Measurements from ENCODE around the gene AHSA1.

The AHSA1 gene

DNA sequence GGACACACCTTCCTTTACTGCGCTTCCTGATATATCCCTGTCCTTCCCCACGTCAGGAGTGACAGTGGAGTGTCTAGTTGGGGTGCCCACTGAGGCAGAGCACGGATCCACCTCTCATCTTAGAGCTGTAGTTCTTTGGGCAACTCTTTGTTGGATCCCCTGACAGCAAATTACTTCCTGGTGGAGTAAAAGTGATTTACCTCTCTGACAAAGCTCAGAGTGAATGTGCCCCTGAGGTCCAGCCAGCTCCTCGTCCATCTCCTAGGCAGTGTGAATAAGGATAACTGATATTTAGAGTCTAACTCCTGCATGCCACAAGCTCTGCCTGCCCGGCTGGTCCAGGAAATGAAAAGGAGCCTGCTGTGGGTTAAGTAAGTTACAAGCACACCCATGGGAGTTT lies 16.0 kb downstream of the AHSA1 start:
- DNase-seq (ENCODE audit: low read depth, low spot score) = no peak

DNA sequence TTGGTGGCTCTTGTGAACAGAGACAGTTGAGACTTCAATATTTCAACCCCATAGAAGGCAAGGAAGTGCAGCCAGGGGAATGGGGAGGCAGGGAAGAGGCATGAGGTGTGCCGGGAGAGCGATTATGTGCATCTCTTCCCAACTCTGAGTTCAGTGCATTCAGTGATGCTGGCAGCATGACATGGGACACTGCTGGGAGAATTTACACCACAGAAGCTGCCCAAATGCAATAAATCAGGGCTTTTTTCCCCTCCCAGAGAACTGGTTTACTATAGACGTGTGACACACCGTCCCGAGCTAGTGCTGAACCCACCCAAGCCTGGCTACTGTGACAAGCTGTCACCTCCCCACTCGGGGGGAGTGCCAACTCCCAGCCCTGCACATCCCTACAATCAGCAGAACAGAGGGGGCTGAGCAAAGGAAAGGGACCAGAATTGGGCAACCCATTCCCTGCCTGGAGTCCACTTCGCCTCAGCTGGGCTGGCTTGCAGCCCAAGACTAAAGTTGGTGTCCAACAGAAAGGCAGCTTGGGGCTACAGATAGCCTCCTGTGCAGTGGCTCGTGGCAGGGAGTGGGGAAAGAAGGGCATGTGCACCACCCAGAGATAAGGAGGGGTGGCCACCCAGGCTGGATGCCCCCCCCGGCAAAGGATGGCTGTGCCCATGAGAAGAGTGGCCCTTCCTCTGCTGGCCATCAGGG lies 16.7 kb downstream of the AHSA1 start:
- no peak for DNase-seq (ENCODE audit: low read depth, low spot score)

DNA sequence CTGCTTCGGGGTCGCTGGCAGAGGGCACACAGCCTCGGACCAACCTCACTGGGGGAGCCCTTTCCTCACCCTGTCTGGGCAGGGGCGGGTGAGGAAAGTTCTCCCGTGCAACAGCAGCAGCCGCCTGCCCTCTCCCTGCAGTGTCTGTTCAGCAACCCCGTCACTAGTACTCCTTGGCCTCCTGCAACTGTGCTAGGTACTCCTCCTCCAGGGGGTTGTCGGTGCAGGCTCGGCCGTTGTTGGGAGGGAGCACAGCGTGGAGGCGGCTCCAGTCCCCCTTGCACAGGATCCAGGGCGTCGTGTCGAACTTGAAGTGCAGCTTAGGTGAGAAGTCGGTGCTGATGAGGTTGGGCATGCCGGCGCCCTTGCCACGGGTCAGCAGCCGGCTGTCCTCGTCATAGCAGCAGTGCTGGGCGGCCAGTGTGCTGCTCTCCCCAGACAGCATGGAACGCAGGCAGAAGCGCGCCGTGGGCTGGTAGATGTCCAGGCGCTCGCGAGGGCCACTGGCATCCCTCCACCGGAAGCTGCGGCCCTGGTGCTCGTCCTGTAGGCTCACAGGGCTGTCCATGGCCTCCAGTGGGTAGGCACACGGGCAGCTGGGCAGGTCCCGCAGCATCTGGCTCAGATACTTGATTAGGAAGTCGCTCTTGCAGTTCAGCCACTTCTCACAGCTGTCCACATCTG lies 17.7 kb downstream of the AHSA1 start:
- no peak for DNase-seq (ENCODE audit: low read depth, low spot score)

DNA sequence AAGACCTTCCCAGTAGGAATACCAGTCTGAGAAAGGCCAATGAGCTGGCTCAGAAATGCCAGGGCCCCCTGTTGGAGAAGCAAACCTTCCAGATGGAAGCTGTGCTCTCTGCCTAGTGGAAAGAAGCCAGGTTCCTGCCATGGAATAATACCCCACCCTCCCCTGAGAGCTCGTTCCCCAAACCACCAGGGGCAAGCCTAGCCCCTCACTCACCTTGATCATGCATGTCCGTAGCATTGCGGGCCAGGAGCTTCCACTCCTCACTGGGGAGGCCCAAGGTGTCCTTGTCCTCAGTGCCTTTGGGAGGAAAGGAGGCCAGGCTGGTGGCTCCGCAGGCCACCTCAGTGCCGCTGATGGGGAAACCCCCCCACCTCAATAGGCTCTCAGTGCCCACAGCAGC lies 20.1 kb downstream of the AHSA1 start:
- no peak for DNase-seq (ENCODE audit: low read depth, low spot score)

DNA sequence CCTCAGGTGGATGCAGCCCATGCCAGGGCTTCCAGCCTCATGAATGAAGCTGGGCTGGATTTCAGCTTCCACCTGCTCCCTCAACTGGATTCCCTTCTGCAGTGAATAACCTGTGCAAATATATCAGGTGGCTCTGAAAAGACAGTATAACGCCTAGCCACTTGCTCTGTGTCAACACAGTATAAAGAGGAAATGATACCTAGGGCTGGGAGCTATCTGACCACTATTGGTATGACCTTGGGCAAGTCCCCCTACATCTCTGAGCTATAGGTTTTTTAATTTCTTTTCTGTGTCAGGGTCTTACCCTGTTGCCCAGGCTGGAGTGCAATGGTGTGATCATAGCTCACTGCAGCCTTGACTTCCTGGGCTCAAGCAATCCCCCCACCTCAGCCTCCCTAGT lies 20.9 kb downstream of the AHSA1 start:
- no peak for DNase-seq (ENCODE audit: low read depth, low spot score)

DNA sequence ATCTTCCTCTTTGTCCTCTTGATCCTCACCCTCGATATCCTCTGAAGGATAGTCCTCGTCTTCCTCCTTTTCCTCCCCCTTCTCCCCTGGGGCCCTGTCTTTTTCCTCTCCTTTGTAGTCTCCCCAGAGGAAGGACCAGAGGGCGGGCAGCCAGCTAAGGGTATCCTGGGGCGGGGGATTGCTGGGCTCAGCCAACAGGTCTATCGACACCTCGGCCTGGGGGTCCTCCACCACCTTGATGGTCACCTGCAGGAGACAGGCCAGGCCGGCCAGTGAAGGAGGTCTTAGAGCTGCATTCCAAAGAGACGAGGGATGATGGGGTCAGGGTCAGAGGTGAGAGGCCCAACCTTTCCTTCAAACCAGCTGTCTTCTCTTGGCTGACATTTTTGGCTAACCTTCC lies 24.5 kb downstream of the AHSA1 start:
- no peak for DNase-seq (ENCODE audit: low read depth, low spot score)

DNA sequence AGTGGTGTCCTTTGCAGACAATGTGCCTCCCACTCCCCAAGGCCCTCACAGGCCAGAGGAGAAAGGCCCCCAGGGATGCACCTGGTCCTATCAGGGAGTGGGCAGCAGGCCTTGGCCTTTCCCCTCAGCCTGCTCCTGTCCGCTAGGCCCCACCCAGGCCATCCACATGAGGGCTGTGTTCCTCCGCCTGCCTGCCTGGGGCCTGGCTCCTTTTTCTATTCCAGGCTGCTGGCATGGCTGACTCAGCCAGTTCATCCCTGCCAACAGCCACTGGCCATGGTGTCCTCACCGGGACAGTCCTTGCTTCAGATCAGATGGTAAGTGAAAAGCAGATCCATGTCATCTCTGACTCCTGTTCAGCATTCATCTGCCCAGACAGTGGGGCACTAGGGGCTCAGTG lies 27.4 kb downstream of the AHSA1 start:
- no peak for DNase-seq (ENCODE audit: low read depth, low spot score)

DNA sequence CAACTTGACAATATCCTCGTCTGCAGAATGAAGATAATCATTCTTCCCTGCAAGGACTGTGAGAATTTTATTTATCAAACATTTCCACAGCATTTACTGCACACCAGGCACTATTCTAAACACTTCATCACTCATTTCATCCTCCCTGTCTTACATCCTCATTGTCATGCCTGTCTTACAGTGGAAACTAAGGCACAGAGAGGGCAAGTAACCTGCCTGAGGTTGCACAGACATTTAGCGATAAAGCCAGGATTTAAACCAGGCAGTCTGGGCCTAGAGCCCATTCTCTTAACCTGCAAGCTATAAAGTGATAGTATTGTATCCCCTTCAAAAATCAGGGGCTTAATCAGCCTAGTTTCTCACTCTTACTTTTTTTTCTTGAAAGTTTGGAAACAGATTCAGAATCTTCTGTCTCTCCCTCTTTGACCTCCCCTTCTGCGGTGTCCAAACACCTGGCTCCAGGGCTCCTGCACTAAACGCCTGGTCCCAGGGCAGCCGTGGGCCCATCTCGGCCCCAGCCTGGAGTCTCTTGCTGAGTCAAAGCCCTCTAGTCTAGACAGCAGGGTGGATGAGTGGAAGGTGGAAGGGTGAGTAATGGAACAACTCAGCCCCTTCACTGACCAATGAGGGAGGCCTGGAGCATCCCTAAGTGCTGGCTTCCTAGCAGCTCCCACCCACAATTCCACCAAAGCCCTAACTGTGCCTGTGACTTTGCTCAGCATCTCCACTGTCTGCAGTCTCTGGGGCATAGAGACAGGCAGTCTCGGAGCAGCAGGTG lies 28.2 kb downstream of the AHSA1 start:
- DNase-seq (ENCODE audit: low read depth, low spot score) = no peak

DNA sequence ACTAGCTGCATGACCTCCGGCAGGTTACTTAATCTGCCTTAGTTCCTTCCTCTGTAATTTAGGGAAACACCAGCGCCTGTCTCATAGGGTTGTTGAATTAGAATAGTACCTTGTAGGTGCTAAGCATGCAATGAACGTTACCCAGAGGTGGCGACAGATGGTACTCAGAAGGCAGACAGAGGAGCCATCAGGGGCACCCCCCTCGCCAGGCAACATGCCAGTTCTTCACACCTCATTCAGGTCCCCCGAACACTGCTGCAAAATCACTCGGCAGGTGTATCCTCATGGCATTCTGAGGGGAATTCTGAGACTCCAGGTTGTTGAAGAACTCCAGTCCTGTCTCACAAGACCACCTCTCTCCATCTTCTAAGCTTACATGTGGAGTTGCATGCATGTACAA lies 30.7 kb downstream of the AHSA1 start:
- DNase-seq (ENCODE audit: low read depth, low spot score) = no peak

DNA sequence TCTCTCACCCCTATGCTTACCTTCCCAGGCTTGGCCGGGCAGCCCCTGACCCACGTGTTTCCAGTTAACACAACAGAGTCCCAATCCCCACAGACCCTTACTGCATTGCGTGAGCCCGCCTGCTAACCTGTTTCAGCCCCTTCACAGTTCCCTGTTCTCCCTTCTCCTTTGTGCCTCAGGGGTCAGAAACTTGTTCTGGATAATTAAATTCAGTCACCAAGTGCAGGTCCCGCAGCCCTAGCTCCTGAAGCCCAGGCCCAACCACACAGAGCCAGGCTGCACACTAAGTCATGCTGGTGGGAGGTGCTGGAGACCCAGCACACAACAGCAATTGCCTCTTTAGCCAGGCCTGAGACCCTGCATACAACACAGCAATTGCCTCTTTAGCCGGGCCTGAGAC lies 31.1 kb downstream of the AHSA1 start:
- DNase-seq (ENCODE audit: low read depth, low spot score) = no peak

DNA sequence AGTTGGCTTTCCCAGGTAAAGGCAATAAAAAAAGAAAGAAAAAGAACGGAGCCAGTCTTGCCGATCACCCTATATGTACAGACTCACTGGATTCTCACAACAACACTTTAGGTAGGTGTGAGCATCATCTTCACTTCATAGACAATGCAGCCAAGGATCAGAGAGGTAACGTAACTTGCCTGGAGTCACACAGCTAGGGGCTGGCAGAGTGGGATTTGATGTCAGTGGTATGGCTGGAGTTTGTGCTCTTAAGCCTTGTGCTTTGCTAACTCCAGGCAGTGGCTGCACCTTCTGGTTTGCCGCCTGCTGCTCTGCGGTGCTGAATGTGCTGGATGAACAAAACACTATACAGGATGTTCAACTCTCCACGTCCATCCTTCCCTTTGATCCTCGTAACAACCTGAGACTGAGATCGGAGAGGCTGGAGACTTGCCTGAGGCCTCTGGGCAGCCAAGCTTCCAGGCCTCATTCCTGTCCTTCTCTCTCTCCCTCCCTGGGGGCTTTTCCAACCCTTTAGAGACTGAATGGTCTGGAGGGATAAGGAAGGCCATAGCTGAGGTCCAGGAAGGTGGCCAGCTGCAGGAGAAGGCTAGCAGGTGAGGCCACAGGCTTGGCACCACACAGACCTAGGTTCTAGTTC lies 32.6 kb downstream of the AHSA1 start:
- no peak for DNase-seq (ENCODE audit: low read depth, low spot score)

DNA sequence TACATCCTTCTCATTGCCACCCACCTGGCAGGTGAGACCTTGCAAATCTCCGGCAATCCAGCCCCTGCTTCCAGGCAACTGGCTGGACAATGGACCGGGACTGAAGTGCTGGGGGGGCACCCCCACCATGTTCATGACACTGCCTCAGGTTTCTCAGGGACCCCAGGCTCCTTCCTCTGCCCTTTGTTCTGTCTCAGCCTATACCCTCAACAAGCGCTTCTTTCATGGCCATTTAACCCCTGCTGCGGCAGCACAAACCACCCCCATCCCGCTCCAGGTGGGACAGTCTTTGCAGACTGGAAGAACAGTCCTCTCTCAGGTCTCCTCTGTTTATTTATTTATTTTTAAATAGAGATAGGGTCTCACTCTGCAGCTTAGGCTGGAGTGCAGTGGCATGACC lies 33.2 kb downstream of the AHSA1 start:
- DNase-seq (ENCODE audit: low read depth, low spot score) = no peak

DNA sequence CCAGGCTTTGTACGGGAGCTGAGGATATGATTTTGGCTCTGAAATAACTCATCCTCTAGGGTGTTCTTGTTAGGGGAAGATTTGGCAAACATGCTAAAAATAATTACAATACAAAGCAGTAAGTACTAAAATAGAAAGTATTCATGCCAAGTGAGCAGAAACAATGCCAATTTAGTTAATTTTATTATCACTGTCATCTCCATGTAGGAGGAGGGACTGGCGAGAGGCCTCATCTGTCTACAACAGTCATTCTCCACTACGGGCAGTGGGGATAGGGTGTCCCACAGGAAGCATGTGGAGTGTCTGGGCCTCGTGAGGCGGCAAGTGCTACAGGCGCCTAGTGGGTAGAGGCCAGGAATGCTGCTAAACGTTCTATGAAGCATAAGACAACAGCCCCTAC lies 37.4 kb downstream of the AHSA1 start:
- DNase-seq (ENCODE audit: low read depth, low spot score) = no peak

DNA sequence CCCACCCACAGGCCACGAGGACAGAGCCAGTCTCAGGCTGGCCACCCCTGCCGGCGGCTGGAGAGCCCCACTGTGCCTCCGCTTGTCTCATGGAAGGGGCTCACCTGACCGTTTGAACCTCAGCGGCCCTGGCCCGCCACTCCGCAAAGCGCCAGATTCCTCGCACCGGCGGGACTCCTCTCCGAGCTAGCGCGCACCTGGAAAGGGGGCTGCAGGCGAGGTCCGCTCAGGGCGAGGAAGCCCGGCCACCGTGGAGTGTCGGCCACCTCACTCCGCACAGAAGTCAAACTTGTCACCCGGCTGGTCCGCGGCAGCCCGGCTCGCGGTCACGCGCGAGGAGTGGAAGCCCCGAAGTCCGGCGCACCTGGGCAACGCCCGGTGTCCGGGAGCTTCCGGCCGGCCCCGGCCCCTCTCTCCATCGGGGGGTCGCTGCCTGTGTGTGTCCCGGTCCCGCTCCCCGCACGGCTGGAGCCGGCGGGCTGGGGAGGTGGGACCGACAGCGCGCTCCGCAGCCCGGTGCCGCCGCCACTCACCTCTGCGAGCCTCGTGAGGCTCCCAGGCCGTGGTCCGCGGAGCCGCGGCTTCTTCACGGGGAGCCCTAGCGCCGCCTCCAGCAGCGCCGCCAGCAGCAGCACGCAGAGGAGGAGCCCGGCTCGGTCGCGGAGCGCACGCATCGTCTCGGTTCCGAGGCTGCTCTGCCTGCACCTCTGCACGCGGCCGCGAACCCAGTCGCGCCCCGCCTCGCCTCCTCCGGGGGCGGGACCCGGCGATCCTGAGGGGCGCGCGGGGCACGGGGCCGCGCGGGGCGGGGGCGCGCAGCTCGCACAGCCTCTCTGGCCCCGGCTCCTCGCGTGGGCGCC lies 40.5 kb downstream of the AHSA1 start, which contains the start of gene ISM2:
ISM2 (minus strand) TSS at position 697 of the 860 bp plus-strand sequence; CDS start at position 674, 23 bp downstream.
- peak; percentile 19 for DNase-seq (ENCODE audit: low read depth, low spot score)

DNA sequence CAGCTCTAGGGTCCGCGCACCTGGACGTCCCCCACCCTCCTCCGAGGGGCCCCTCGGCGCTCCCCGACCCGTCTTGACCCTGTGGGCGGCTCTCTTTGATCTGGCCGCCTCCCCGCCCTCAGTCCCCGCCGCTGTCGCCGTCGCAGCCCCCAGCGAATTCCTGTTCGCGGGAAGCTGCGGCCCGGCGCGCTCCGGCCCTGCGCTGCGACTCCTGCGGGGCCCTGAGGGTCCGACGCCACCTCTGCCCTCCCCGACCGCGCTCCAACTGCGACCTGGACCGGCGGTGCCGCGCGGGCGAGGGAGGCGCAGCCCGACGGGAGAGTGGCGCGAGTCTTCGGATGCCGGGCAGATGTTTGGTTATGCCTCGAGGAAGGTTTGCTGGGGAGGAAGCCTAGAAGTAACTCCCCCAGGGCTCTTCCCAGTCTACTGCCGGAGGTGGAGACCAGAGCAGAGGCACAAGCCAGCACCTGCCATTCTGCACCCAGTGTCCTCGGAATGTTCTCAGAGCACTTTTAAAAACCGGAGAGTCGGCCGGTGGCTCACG lies 41.2 kb downstream of the AHSA1 start:
- DNase-seq (ENCODE audit: low read depth, low spot score) = no peak

DNA sequence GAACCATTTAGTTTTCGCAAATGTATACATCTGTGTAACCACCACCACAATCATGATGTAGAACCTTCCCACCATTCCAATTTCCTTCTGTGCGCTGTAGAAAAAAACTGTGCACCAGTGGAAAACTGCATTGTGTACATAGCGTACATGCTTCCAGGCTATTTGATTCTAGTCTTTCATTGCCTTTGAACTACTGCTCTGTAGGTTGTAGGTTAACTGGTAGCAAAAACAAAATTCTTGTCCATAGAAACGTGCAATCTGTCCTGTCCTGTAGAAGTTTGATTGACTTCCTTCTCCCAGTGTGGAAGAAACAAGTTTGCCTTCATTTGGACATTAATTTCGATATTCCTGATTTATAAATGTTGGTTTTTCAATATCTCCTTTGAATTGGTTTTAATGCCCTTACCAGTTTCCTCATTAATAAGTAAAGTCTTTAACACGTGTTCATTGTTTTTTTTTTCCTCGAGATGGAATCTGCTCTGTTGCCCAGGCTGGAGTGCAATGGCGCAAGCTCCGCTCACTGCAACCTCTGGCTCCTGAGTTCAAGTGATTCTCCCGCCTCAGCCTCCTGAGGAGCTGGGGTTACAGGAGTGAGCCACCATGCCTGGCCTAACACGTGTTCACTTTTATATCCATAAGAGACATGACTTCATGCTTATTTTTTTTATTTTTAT lies 44.4 kb downstream of the AHSA1 start:
- no peak for DNase-seq (ENCODE audit: low read depth, low spot score)

DNA sequence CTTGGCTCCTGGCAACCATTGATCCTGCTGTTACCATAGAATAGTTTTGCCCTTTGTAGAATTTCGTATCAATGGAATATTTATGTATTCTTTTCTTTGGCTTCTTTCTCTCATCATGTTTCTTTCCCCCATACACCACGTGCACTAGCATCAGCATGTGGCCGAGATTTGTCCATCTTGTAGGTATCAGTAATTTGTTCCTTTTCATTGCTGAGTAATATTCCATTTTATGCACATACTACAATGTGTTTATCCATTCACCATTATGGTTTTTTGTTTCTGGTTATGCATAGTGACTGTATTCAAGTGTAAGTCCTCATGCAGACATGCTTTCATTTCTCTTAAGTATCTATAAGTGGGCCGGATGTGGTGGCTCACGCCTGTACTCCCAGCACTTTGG lies 45.2 kb downstream of the AHSA1 start:
- no peak for DNase-seq (ENCODE audit: low read depth, low spot score)

DNA sequence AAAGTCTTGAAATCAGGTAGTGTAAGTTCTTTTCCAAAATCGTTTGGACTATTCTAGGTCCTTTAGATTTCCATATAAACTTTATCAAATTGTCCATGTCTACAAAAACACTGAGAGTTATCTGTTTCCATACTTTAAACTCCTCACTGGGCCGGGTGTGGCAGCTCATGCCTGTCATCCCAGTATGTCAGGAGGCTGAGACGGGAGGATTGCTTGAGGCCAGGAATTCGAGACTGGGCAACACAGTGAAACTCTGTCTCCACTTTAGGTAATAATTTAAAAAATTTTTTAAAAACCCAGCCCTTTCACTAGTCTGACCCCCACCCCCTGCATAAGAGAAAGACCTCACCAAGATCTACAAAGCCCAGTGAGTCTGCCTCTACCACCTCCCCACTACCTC lies 47.1 kb downstream of the AHSA1 start:
- DNase-seq (ENCODE audit: low read depth, low spot score) = no peak

DNA sequence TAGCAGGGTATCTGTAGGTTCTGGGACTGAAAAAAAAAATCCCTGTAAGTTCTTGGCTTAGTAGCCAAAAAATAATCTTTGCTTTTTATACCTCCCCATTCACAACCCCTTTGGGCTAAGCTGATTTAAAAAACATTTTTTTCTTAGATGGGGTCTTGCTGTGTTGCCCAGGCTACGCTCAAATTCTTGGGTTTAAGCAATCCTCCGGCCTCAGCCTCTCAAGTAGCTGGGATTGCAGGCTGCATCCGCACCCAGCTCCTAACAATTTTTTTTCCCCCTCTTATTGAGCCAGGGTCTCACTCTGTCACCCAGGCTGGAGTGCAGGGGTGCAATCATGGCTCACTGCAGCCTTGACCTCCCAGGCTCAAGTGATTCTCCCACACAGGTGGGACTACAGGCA lies 49.9 kb downstream of the AHSA1 start:
- no peak for DNase-seq (ENCODE audit: low read depth, low spot score)

DNA sequence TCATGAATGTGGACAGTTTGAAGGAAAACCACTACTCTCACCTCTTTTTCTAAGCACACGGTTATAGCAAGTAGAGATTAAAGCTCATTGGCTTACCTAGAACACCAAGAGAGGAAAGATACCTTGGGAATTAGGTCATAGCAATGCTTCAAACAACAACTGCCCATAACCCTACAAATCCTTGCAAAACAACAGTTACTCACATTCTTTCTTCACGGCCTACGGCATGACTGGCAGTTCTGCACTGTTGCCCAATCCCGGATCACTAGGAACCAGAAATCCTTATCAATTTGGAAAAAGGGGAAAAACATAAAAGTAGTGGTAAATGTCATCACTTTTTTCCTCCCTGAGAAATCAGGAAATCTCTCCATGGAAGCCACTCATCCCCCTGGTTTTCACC lies 50.4 kb downstream of the AHSA1 start:
- no peak for DNase-seq (ENCODE audit: low read depth, low spot score)

Measured in activated naive CD8-positive, alpha-beta T cell treated with anti-CD3 and anti-CD28 coated beads, Interleukin-2, amount 50 U/mL, for 16 hours (primary cell).